ENCODE results near the gene FTO. TPM values are rescaled to one million over a fixed set of nuclear protein-coding genes. Genes with fewer than 3 reads are reported as not detected.

FTO gene
- polyA plus RNA-seq, 3 donors = 16.8 to 51.0 (median 37.7) TPM

DNA sequence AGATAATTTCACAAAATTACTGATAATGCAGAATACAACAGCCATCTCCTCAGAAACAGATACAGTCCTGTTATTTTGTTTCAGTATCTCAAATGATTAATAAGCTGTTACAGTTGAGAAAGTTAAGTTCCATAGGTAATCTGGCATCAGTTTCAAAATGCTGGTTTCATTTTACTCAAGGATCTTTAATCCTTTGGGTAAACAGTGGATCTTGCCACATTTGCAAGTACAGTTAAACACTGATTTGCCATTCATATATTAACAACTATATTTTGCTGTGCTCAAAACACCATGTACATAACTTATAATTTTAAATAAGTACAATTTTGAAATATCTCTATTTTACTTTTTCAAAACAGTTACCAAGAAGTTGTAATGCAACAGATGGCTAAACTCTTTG is 31.5 kb upstream of the FTO start:
- Mint-ChIP-seq H3K27me3 (ENCODE audit: low read depth in 3 of 3) (no peaks in the 10 kb centered on the region), H3K36me3 (no peaks in the 10 kb centered on the region), H3K27ac (no peak overlapping the region), H3K4me3 (no peak overlapping the region), H3K4me1 (no peaks in the 10 kb centered on the region), H3K9me3 (no peaks in the 10 kb centered on the region)
- Histone ChIP-seq H2AFZ (ENCODE audit: insufficient read depth, low read depth, low read length, poor library complexity, severe bottlenecking) (no peak overlapping the region), H3K27ac (ENCODE audit: low read depth in 1 of 2, low read length in 2 of 2) (no peak overlapping the region), H3K27me3 (ENCODE audit: control insufficient read depth in 2 of 2, insufficient read depth in 2 of 2, low read length in 2 of 2) (no peaks in the 10 kb centered on the region), H3K36me3 (replicated peaks in 1 of 2; ENCODE audit: control insufficient read depth in 1 of 2, insufficient read depth in 2 of 2, low read length in 2 of 2) (no peaks in the 10 kb centered on the region), H3K79me2 (ENCODE audit: insufficient read depth, low read length) (no peaks in the 10 kb centered on the region), H3K4me2 (replicated peaks; ENCODE audit: extremely low read depth, low read length, poor library complexity, severe bottlenecking) (no peak overlapping the region), H3K9ac (ENCODE audit: insufficient read depth, low read length, poor library complexity, severe bottlenecking) (no peak overlapping the region), H4K20me1 (ENCODE audit: insufficient read depth, low read length) (no peaks in the 10 kb centered on the region), H3K9me3 (replicated peaks in 1 of 2; ENCODE audit: control insufficient read depth in 1 of 2, insufficient read depth in 1 of 2, low read length in 2 of 2) (no peaks in the 10 kb centered on the region), H3K4me1 (ENCODE audit: control insufficient read depth in 1 of 2, insufficient read depth in 2 of 2, low read length in 2 of 2) (no peaks in the 10 kb centered on the region), H3K4me3 (replicated peaks in 1 of 3; ENCODE audit: low read depth in 2 of 3, low read length in 3 of 3) (no peak overlapping the region)
- no peak for DNase-seq
- TF ChIP-seq, protein P1, sequence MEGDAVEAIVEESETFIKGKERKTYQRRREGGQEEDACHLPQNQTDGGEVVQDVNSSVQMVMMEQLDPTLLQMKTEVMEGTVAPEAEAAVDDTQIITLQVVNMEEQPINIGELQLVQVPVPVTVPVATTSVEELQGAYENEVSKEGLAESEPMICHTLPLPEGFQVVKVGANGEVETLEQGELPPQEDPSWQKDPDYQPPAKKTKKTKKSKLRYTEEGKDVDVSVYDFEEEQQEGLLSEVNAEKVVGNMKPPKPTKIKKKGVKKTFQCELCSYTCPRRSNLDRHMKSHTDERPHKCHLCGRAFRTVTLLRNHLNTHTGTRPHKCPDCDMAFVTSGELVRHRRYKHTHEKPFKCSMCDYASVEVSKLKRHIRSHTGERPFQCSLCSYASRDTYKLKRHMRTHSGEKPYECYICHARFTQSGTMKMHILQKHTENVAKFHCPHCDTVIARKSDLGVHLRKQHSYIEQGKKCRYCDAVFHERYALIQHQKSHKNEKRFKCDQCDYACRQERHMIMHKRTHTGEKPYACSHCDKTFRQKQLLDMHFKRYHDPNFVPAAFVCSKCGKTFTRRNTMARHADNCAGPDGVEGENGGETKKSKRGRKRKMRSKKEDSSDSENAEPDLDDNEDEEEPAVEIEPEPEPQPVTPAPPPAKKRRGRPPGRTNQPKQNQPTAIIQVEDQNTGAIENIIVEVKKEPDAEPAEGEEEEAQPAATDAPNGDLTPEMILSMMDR (IDR thresholded peaks at IDR 0.05) = no peak
- intact Hi-C loops (cut with micrococcal nuclease) = no loop called here

DNA sequence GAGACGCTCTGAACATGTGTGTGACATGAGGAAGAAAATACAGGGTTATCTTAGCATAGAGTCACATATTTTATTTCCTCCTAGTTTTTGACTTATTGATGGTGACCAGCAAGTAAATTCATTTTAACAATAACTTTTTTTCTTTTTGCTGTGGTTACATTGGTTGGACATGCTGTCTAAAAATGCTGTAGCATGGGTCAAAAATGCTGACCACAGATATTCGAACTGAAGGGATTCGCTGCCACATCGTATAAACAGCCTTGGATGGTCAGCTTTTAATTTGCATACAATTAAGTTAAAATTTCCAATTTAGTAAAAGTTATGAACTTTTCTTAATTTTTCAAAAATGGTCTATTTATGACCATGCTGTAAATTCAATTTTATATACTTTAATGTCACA is 30.8 kb upstream of the FTO start:
- DNase-seq = no peak
- Histone ChIP-seq H3K36me3 (replicated peaks in 1 of 2; ENCODE audit: control insufficient read depth in 1 of 2, insufficient read depth in 2 of 2, low read length in 2 of 2) (no peaks in the 10 kb centered on the region), H3K9me3 (replicated peaks in 1 of 2; ENCODE audit: control insufficient read depth in 1 of 2, insufficient read depth in 1 of 2, low read length in 2 of 2) (no peaks in the 10 kb centered on the region), H3K4me1 (ENCODE audit: control insufficient read depth in 1 of 2, insufficient read depth in 2 of 2, low read length in 2 of 2) (no peaks in the 10 kb centered on the region), H3K4me2 (replicated peaks; ENCODE audit: extremely low read depth, low read length, poor library complexity, severe bottlenecking) (no peak overlapping the region), H3K79me2 (ENCODE audit: insufficient read depth, low read length) (no peaks in the 10 kb centered on the region), H3K9ac (ENCODE audit: insufficient read depth, low read length, poor library complexity, severe bottlenecking) (no peak overlapping the region), H3K4me3 (replicated peaks in 1 of 3; ENCODE audit: low read depth in 2 of 3, low read length in 3 of 3) (no peak overlapping the region), H4K20me1 (ENCODE audit: insufficient read depth, low read length) (no peaks in the 10 kb centered on the region), H3K27me3 (ENCODE audit: control insufficient read depth in 2 of 2, insufficient read depth in 2 of 2, low read length in 2 of 2) (no peaks in the 10 kb centered on the region), H3K27ac (ENCODE audit: low read depth in 1 of 2, low read length in 2 of 2) (no peak overlapping the region), H2AFZ (ENCODE audit: insufficient read depth, low read depth, low read length, poor library complexity, severe bottlenecking) (no peak overlapping the region)
- H3K4me3 Mint-ChIP-seq = no peak overlapping the region
- H3K27me3 Mint-ChIP-seq (ENCODE audit: low read depth in 3 of 3) = no peaks in the 10 kb centered on the region
- TF ChIP-seq, protein P1 (IDR thresholded peaks at IDR 0.05) = no peak
- H3K27ac Mint-ChIP-seq = no peak overlapping the region
- H3K36me3 Mint-ChIP-seq = no peaks in the 10 kb centered on the region
- intact Hi-C loops (cut with micrococcal nuclease) = no loop called here
- no CpG with 5 or more reads among the region's 4 CpGs for WGBS (ENCODE audit: insufficient coverage)
- no peaks in the 10 kb centered on the region for H3K4me1 Mint-ChIP-seq
- no peaks in the 10 kb centered on the region for H3K9me3 Mint-ChIP-seq

Measured in CD14-positive monocyte (primary cell).